NB4 (cell line): ENCODE data around the gene CIDEC.
A peak's percentile ranks its signal among the peaks of the same experiment; 100 is the strongest.

Experiments
- DNase-seq: peaks from one replicate; pipeline ENCODE4 v3.0.0; 2010; ENCODE audit warnings: low read depth
- H3K4me3 ChIP-seq: one replicate; pipeline ENCODE4 v1.5.1; 2011; ENCODE audit warnings: mild to moderate bottlenecking, low read depth, low read length, moderate library complexity
- MYC ChIP-seq: IDR thresholded peaks from 2 replicates; pipeline ENCODE4 v1.6.1; 2011; ENCODE audit warnings: low read depth, low read length
- POLR2A ChIP-seq: IDR thresholded peaks from 2 replicates; pipeline ENCODE4 v1.6.1; 2011; ENCODE audit warnings: mild to moderate bottlenecking; ENCODE audit not compliant: insufficient read length; ENCODE audit errors: extremely low read depth
- TF ChIP-seq, protein P1 (sequence below): IDR thresholded peaks from one replicate; pipeline ENCODE4 v1.5.1; 2012; ENCODE audit warnings: low read depth, low read length
- TF ChIP-seq, protein P2 (sequence below): IDR thresholded peaks from 2 replicates; pipeline ENCODE4 v1.6.1; 2011; ENCODE audit warnings: low read depth, low read length

The CIDEC gene

DNA sequence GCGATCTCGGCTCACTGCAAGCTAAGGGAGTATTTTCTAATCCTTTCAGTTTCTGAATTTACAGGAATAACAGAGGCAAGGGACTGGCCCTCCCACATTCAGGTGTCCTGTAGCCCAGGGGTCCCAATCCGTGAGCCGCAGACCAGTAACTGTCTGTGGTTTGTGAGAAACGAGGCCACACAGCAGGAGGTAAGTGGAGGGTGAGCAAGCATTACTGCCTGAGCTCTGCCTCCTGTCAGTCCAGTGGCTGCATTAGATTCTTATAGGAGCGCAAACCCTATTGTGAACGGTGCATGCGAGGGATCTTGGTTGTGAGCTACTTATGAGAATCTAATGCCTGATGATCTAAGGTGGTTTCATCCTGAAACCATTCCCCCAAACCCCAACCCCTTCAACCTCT lies 31.8 kb upstream of the CIDEC start:
- TF ChIP-seq, protein P1, sequence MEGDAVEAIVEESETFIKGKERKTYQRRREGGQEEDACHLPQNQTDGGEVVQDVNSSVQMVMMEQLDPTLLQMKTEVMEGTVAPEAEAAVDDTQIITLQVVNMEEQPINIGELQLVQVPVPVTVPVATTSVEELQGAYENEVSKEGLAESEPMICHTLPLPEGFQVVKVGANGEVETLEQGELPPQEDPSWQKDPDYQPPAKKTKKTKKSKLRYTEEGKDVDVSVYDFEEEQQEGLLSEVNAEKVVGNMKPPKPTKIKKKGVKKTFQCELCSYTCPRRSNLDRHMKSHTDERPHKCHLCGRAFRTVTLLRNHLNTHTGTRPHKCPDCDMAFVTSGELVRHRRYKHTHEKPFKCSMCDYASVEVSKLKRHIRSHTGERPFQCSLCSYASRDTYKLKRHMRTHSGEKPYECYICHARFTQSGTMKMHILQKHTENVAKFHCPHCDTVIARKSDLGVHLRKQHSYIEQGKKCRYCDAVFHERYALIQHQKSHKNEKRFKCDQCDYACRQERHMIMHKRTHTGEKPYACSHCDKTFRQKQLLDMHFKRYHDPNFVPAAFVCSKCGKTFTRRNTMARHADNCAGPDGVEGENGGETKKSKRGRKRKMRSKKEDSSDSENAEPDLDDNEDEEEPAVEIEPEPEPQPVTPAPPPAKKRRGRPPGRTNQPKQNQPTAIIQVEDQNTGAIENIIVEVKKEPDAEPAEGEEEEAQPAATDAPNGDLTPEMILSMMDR: no peak
- TF ChIP-seq, protein P2, sequence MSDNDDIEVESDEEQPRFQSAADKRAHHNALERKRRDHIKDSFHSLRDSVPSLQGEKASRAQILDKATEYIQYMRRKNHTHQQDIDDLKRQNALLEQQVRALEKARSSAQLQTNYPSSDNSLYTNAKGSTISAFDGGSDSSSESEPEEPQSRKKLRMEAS: no peak
- TF ChIP-seq MYC (no peak), POLR2A (no peak)
- peak; percentile 94 for DNase-seq

DNA sequence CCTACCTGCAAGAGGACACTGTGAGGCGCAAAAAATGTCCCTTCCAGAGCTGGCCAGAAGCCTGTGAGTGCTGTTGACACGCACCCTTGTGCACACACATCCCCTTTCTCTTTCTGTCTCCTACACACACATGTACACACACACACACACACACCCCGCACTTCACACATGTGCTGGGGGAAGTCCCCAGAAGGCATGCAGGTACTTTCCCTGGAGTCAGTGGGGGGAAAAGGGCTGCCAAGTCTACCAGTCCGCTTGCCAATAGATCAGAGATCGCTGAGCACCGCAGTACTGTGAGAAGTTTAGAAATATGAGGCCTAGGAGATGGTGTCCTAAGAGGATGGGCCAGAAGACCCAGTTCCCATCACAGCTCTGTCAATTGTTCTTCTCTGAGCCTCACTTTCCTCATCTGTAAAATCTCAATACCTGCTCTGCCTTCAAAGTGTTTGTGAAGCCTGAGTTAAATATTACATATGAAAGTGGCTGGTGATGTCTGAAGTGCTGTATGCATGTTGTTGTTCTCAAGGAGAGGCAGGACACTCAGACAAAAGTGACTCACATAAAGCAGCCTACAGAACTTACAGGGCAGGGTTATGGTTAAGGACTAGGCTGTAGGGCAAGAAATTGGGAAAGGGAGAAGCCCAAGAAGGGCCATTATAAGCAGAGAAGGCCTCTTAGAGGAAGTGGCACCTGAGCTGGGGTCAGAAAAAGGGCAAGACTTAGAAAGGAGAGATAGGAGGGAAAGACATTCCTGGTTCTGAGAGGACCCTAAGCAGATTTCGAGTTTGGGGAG lies 29.4 kb upstream of the CIDEC start:
- TF ChIP-seq POLR2A (no peak), MYC (no peak)
- TF ChIP-seq, protein P2: no peak
- TF ChIP-seq, protein P1: no peak
- no peak for DNase-seq
- H3K4me3 ChIP-seq: no peak overlapping the region

More for the DNA sequence above, 31.8 kb upstream of the CIDEC start:
- H3K4me3 ChIP-seq: no peak overlapping the region

DNA sequence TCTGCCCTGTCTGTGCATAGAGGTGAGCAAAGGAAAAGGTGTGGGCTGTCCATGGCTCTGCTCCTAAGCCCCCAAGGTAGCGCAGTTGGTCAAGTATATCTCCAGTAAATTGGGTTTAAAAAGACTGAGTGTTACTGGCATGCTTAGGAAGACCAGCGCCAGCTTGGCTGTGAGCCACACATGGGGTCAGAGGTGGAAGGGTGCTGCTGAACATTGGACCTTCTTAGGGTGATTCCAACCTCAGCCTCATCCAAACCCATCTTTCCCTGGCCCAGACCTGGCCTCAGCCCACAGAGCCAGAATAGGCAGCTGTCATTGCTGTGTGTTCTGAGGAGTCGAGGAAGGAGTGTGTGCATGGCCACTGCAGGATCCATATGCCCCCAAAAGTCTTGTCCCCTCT lies 28.2 kb upstream of the CIDEC start:
- no peak for DNase-seq
- TF ChIP-seq, protein P2: no peak
- TF ChIP-seq, protein P1: no peak
- TF ChIP-seq POLR2A: no peak
- no peak for TF ChIP-seq MYC
- H3K4me3 ChIP-seq: no peak overlapping the region

DNA sequence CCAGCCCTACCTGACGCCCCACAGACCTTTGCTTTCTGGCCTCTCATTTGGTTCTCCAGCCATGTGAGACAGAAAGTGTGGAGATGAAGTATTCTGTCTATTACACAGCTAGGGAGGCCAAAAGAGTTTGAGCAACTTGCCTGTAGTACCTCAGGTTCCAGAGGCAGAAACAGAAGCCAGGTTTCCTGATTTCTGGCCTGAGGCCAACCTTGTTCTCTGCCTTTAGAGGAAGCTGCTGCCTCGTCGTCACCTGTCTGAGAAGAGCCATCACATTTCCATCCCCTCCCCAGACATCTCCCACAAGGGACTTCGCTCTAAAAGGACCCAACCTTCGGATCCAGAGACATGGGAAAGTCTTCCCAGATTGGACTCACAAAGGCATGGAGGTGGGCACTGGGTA lies 26.4 kb upstream of the CIDEC start:
- DNase-seq: no peak
- TF ChIP-seq POLR2A: no peak
- TF ChIP-seq, protein P1: no peak
- TF ChIP-seq, protein P2: no peak
- no peak for TF ChIP-seq MYC
- no peak overlapping the region for H3K4me3 ChIP-seq

DNA sequence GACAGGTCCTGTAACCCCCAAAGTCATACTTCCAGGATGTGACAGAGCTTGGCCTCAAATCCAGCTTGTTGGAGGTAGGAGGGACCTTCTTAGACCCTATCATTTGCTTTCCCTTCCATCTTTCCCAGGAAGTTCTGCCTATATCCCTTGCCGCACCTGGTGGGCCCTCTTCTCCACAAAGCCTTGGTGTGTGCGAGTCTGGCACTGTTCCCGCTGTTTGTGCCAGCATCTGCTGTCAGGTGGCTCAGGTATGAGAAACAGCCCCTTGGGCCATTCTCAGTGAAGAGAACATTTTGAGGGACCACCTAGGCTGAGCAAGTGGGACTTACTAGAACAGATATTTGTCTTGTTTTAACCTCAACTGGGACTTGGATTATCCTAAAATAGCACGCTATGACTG lies 23.9 kb upstream of the CIDEC start:
- TF ChIP-seq, protein P1: no peak
- TF ChIP-seq, protein P2: no peak
- TF ChIP-seq MYC (no peak), POLR2A (no peak)
- no peak for DNase-seq
- peak overlapping the region; percentile 82 for H3K4me3 ChIP-seq
